Measurements from ENCODE around the gene TBCK.
"Not testable (repeated sequence)": the region's sequence is repeated elsewhere in the genome, so short reads cannot be mapped to it uniquely, and the experiment has no call there.

TBCK gene

DNA sequence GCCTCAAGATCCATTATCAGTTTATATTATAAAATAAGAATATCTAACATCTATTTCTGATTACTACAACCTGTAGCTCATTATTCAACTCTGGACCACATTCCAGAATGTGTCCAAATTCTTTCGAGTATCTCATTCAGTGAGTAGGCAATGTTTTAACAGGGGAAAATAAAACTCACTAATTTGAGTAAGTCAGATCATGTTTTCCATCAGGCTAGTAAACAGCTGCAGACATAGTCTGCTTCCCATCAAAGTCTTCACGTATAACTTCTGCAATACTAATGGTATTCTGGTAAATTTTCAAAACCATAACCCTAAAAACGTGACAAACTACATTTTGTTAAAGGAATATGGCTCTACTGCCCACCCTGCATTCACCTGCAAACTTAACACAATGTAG lies 31.8 kb downstream of the TBCK start:
- no peak for DNase-seq

DNA sequence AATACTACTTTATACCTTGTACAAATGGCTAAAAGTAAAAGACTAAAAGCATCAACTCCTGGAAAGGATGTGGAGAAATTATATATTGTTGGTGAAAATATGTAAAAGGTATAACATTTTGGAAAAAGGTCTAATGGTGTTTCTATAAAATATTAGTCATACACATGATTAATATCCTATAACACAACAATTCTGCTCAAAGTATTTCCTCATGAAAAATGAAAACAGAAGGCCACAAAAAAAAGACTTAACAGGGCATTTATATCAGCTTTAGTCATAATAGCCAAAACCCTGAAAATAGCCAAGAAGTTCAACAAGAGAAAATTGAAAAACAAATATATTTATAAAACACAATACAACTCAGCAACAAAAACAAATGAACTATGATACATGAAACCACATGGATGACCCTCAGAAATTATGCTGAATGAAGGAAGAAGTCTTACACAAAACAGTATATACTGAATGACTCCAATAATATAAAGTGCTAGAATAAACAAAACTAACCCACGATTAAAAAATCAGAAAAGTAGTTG lies 38.8 kb downstream of the TBCK start:
- DNase-seq, result no peak

DNA sequence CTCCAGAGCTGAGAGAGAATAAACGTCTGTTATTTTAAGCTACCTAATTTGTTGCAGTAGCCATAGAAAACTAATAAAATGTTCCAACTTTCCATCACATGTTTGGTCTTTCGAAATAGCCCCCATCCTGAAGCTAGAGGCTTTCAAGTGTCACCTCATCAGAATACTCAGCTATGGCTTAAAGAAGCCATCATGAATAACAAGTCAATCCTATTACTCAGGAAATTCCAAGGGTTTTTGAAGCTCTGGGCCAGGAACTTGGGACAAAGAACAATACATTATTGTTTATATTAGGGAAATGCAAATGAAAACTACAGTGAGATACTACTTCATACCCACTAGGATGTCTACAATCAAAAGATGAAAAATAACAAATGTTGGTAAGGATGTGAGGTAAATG lies 42.2 kb downstream of the TBCK start:
- DNase-seq, result no peak

DNA sequence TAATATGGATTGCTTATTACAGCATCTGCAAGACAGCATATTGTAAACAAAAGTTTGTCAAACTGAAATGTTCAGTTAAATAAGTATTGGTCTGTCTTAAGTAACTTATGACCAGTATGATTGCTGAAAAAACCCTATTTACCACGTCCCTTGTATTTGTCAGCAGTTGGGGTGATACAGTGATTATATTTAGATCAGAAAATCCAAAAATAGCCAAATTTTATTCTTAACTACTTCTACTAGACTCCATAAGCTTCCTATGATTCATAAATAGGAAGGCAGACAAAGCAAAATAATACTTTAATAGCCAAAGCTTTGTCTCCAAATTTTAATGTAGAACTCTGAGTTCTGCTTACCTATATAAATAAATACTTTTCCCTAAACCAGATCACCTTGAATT lies 45.3 kb downstream of the TBCK start:
- DNase-seq, result no peak

DNA sequence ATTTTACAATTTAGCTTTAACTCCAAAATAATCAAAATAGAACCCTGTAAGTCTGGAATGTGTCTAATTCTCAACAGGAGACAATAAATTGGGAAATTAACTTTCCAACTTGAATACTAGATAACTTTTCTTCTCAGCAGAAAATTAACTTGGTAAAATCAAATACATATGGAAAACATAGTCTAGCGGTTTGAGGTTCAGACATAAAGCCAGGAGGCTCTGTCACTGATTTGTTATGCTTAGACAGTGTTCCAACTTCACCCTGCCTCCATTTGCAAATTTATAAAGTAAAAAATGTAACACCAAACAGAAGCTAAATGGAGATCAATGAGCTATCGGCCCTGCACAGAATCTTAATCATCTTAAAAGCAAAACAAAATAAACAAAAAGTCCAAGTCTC lies 46.3 kb downstream of the TBCK start:
- DNase-seq, result no peak

DNA sequence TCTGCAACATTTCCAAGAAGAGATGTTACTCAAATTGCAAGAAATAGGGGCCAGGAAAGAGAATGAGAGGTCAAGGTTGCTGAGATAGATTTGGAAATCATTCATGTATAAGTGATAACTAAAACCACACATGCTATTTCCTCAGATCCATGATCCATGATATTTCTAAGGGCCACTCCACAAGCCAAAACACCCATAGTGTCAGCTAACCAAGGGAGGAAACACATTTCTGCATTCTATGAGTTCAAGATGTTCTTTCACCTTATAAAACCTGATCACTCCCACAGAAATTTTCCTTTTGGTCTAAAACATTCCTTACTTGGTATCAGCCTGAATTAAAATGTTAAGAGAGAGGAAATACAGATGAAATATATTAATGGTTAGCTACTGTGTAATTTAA lies 47.2 kb downstream of the TBCK start:
- DNase-seq, result no peak

DNA sequence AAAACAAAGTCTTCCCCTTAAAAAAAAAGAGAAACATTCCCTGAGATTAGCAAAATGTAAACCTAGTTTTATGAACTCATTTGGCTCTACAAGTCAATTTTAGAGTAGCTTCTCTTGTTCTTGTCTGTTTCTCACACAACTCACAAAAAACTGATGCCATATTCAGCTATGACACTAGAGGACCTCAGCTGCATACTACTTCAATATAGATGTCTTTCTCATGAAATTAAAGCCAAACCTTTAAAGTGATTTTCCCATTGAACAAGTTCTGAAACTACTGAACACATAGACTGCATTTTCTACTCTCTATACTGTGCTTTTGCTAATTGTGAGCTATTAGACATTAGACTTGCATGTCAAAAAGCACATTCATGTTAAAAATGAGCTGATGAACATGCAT lies 49.8 kb downstream of the TBCK start:
- no peak for DNase-seq

DNA sequence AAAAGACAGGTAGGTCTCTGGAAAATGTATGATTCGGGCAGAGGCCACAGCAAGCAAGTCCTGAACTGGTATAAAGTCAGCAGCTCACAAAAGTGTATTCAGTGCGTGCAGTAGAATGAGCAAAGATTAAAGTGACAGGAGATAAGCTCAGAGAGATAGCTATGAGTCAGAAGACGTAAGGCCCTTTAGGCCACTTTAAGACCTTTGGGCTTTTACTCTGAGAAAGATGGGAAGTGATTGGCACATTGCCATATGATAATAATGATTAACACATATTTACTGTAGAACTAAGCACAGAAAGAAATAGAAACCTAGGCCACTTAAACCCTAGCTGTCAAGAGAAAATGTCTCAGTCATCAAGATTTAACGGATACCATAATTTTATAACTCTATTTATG lies 51.7 kb downstream of the TBCK start:
- DNase-seq, result no peak

DNA sequence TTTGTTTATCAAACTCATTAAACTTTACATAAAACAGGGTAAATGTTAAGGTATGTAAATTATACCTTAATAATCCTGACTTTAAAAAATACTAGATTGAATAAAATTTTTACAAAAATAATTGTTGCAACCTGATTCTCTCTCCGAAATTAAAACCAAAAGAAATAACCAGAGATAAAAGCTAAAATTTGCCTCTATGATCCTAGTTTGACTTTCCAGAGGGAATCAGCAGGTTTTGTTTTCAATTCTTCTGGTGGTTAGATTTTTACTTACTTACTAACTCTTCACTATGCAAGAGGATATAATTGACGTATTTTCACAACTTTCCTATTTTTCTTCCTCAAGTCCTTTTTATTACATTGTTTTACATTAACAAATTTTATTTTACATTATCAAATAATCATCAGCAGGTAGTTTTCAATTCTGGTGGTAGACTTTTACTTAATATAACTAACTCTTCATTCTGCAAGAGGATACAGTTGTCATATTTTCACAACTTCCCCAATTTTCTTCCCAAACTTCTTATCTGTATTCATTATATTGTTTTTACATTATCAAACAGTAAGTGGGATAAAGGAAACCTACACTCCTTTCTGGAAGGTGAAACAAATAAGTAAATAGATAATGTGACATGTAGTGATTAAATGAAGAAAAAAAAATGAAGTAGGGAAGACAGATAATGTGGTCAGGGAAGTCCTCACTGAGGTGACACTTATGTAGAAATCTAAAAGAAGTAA lies 52.2 kb downstream of the TBCK start:
- no peak for DNase-seq

DNA sequence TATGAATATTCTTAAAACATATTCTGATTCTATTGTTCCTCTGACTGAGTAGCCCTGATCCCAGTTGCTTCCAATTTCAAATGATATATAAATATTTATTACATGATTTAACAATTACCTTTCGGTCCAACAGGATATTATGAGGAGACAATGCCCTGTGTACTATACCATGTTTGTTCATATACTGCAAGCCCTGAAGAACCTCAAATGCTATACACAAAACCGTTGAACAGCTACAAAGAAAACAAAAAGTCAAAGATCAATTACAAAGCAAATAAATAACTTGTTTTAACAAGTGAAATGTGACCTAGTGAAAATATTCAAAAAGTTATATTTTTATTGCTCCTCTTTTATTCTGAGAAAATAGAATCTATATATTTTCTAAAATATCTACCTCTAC lies 54.0 kb downstream of the TBCK start:
- no peak for DNase-seq

DNA sequence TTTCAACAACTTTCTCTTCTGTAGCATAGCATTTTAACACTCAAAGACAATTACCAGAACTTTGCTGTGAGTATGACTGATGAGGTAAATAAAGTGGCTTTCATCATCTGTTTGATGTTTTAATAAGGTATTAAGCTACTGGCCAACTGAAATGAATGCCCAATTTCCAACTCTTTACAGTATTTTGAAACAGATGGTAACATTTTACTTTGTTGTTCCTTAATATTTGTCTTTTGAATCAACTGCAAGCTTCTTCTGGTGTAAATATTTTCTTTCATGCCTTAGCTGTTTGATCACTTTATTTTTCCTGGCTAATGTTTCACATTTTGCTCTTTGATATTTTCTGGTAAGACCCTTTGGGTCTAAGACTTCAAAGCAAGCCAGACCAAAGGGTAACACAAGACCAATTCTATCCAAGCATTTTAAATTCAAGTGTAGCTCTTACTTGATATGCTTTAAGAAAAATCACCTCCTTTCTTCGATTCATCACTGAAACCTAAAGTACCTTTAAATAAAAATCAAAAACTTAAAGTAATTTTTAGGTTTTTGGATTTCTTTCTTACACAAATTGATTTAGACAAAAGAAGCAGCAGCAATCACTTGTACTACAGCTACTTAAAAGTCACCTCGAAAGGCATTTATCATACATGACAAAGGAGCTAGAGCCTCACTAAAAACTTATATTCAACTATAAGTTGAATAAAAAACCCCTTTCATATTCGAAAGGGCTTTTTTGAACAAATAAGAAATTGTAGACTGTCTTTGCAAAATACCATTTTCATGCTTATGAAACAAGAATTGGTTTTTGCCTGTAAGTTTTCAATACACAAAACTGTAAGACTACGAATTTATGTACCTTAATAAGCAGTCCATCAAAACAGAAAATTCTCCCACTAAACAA lies 57.6 kb downstream of the TBCK start:
- no peak for DNase-seq

DNA sequence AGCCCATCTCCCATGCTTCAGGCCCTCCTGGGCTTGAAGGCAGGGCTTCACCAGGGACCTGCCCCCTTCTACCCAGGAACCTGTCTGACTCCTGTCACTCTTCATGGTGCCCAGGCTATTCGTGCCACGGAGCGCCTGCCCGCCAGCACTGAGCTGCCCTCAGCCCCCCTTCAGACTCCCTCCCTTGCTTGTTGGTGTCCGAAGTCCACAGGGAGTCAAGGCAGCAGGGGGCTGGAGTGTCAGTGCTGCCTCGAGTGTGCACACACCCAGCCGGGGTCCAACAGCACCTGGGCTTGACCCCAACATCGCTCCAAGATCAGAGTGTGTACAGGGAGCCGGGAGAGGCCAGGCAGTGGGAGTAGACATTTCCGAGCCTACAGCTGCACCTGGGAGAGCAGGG lies 59.8 kb downstream of the TBCK start:
- no peak for DNase-seq

DNA sequence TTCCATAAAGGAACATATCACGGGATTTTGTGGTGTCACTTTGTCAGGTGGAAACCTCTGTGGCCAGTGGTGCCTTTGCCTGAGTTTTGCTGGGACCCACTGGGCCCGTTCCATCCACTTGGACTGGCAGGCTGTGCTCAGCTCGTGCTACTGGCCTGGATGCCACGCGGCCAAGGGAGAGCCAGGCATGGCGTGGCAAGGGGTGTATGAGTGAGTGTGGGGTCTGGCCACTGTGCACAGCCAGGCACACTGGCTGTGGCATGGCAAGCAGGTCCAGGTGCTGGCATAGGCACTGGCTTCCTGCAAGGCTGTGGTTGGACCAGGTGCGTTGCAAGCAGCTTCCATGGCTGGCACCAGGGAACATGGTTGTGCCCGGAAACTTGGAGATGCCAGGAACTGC lies 60.8 kb downstream of the TBCK start:
- DNase-seq, result no peak

DNA sequence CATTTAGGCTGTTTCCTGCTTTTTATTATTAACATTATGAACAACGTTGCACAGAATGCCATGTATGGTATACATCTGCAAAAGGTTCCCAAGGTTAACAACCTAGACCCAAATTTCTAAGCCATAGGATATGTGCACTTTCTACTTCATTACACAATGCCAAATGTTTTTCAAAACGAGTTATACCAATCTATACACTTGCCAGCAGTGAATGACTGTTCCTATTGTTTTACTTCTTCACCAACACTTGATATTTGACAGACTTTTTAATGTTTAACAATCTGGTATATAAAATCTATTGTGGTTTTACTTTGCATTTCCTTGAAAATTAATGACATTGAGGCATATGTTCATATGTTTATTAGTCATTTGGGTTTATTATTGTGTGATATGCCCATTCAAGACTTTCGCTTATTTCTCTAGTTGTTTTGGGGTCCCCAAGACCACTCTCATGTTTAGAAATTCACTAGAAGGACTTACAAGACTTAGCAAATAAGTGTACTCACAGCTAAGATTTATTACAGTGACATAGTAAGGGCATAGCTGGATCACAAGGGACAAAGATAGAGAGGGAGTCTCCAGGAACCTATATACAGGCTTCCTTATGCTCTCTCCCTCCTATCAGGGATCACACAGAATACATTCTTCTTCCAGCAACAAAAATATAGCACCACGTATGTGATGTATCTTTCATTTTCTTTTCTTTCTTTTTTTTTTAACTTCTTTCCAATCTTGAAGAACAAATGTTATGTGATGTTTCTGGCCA lies 62.5 kb downstream of the TBCK start:
- DNase-seq, result no peak

DNA sequence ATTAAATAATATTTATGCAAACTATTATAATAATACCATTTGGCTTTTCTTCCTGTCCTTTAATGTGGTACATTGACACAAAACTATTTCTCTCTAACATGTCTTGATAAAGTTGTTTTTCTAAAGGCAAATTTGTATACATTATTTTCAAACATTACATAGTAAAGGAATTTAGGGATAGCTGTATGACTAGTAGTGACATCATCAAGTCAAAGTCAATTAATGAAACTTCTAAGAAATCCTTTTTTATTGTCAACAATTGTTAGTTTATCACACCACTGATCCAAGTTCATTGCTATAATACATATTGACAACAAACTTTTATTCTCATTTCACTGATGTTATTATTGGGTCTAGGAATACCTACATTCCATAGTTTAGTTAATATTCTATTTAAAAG lies 68.4 kb downstream of the TBCK start:
- DNase-seq, result no peak

DNA sequence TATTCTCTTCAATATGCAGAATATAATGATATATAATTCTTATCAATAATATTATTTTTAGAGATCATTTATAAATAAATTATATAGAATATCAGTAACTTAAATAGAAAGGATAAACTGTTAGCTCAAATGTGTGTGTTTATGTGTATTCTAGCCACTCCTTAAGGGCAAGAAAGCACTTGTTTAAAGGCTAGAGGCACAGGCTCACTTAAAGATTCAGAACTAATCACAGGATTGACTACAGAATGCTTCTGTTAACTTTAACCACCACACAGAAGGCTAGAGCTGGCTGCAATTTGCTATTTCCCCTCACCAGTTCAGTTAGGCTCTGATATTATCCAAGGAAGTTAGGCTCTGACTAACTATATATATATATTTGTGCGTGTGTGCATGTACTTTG lies 69.6 kb downstream of the TBCK start:
- no peak for DNase-seq

DNA sequence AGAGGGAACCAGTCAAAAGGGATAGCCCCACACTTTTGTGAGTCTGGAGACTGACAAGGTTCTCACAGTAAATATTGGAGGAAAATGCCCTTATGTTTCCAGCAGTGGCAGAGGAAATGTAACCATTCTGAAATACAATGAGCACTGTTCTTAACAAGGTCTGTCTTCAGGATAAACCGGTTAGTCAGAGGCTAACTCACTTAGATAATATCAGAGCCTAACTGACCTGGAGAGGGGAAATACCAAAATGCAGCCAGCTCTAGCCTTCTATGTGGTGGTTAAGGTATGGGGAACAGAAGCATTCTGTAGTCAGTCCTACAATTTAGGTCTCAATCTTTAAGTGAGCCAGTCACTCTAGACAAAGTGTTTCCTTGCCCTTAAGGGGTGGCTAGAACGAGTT lies 70.8 kb downstream of the TBCK start:
- DNase-seq, result no peak

DNA sequence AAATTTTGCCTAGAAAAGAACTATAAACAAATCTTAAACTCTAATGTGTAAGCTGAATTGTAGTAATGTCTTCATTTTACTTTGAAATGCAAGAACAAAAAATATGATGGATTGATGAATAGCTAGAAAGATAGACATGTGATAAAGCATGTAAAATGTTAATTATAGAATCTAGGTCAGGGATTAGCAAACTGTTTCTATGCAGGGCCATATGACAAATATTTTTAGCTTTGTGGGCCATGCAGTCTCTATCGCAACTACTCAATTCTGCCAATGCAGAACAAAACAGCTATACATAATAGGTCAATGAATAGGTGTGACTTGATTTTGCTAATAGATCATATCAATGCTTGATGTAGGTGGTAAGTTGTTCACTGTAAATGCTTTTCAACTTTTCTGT lies 75.3 kb downstream of the TBCK start:
- no peak for DNase-seq

DNA sequence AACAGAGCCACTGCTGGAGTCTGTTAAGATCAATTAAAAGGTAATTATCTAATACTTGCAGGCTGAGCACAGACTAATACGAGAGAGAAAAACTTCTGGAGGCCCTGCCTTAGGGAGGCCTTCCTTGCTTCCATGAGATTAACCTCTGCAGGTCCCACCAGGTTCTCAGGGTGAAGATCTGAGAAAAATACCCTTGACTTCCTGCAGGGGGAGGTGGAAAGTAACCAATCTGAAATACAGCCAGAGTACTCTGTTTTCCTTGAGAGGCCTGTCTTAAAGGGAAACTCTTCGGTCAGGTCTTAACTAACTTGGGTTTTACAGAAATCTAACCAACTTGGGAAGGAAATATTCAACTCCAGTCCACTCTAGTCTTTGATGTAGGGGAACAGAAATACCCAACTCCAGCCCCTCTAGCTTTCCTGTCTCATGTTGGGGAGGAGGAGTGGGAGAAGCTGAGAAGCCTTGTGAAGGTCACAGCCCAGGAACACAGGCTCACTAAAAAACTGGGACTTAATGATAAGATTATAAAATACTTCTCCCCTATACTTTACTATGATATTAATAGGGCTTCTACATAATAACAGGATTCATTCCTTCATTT lies 77.1 kb downstream of the TBCK start:
- no peak for DNase-seq

DNA sequence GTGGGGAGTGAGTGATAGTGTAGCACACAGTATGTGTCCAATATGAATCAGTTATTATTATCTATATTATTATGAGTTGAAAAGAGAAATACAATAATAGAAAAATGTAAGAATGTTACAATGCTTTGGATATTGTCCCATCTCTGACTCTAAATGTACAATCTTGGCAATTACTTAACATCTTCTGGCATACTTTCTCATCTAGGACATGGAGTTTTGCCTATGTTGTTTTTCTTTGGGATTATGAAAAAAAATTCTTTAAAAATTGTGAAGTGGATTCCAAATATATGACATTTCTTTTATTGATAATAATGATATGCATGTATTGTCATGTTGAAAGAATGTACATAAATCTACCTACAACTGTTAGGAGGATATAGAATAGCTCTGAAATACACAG lies 84.1 kb downstream of the TBCK start:
- no peak for DNase-seq

DNA sequence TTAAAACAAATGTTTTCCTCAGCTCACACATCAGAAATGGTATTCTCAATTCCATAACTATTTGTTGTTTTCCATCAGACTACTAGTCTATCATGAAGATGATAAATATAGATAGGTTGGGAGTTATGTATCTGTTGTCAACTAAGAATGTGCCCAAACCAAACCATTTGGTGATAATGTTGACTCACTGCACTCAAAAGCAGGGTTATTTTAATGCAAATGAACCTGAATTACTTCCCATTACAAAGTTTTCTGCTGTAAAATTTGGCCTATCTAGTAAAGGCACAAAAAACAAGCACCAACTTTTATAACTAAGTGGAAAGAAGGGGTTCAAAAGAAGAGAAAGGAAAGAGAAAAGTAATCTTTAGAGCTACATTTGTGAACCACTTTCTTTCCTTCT lies 93.5 kb downstream of the TBCK start:
- no peak for DNase-seq

DNA sequence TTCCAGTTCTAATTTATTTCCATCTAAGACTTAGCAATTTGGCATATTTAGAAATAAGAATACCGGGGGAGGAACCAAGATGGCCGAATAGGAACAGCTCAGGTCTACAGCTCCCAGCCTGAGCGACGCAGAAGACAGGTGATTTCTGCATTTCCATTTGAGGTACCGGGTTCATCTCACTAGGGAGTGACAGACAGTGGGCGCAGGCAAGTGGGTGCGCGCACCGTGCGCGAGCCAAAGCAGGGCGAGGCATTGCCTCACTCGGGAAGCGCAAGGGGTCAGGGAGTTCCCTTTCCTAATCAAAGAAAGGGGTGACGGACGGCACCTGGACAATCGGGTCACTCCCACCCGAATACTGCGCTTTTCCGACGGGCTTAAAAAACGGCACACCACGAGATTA lies 102.7 kb downstream of the TBCK start:
- not testable (repeated sequence) for DNase-seq

DNA sequence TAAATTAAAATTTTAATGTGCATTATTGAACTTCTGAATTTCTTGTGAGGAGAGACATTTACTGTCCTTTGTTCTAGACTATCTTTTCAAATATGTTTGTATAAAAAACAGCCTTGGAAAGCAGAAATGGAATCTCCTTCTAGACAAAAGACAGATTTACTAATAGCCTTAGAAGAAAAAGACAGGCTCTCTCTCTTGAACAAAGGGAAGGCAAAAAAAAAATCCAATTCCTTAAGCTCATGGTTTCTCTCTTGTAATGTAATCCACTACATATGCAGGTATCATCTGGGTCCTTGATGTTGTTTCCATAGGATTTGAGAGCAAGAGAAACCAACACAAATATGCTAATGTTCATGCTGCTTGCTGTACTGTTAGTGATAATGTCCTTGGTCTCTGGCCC lies 106.0 kb downstream of the TBCK start:
- no peak for DNase-seq

All from NK-92 treated with Interleukin-12 subunit alpha and Interleukin-12 subunit beta, amount 100 ng/mL, for 24 hours (cell line).